SK-N-DZ (cell line): ENCODE results near the gene CABP1. TPM values are rescaled to one million over a fixed set of nuclear protein-coding genes. Genes with fewer than 3 reads are reported as not detected.
A peak's percentile ranks its signal among the peaks of the same experiment; 100 is the strongest.
"Not testable (repeated sequence)": the region's sequence is repeated elsewhere in the genome, so short reads cannot be mapped to it uniquely, and the experiment has no call there.

Experiments
- DNase-seq: peaks from one replicate; pipeline ENCODE4 v3.0.0-alpha.2; 2015; ENCODE audit warnings: low spot score
- polyA plus RNA-seq, 2 experiments: library from polyadenylated mRNA; depleted of rRNA; stranded (reverse); fragments of >200 nt; gene quantifications; 2 replicates each; pipeline ENCODE4 v1.2.3, GENCODE V29; 2014

Gene CABP1
- not detected in 2 replicates for polyA plus RNA-seq (2014; cell fraction: cytosol; rRNA removed)
- 1.2 TPM in 1 of 2 replicates, not detected in the other for polyA plus RNA-seq (2014; cell fraction: nucleus; rRNA removed)

DNA sequence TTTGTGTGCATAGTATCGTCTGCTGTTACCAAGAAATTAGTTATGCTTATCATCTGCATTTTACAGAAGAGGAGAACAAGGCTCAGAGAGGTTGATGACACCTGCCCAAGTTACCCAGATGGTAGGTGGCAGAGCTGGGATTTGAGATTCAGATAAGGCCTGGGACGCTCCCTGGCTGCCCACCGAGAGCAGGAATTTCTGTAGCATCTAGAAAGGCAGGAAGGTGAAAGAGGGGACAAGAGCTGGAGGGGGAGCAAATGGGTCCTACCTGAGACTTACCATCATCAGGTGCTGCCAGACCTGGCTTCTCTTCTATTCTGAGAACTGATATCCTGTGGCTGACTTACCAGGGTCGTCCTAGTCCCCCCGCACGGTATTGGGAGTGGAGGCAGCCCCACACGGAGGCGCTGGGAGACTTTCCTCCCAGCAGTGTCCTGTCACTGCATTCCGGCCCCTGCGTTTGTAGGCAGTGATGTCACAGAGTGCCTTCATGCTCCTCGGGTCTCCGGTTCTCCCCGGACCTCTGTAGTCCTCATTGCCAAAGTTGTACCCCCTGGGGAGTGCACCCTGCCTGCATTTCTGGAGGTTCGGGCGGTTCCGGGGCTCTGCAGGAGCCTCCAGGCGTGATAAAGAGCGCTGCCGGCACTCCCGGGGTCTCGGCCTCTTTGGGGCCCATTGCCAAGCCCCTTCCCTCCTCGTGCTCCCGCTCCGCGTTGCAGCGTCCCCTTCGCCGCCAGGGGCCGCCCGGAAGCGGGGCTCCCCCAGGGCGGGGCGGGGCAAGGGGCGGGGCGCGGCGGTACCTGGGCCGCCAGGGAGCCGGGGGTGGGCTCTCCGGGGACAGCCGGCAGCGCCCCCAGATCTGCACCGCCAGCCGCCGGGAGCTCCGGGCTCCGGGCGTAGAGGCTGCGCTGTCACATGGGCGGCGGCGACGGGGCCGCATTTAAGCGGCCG, at the start of gene CABP1:
Gene CABP1 (plus strand): TSS at position 856 of the 951 bp plus-strand sequence. CDS start 60 bp downstream, at position 916.
- DNase-seq, result peak; percentile 46

DNA sequence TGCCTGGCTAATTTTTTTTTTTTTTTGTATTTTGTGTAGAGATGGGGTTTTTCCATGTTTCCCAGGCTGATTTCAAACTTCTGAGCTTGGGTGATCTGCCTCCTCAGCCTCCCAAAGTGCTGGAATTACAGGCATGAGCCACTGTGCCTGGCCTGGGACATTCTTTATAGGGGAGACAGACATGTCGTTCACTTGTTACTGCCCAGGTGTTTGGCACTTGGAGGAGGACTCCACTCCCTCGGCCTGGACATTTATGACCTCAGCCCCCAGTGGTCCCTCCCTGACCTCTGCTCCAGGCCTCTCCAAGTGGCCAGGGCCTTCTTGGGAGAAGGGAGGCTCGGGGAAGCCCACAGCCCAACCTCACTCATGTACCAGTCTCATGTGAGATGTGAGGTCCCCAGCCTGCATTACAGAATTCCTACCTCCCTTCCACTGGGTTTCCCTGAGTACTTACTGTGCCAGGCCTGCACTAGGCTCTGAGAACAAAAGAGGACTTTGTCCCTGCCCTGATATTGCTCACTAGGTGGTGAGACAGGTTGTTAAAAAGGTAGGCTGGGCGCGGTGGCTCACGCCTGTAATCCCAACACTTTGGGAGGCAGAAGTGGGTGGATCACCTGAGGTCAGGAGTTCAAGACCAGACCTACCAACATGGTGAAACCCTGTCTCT, 49.6 kb upstream of the CABP1 start:
- no peak for DNase-seq

DNA sequence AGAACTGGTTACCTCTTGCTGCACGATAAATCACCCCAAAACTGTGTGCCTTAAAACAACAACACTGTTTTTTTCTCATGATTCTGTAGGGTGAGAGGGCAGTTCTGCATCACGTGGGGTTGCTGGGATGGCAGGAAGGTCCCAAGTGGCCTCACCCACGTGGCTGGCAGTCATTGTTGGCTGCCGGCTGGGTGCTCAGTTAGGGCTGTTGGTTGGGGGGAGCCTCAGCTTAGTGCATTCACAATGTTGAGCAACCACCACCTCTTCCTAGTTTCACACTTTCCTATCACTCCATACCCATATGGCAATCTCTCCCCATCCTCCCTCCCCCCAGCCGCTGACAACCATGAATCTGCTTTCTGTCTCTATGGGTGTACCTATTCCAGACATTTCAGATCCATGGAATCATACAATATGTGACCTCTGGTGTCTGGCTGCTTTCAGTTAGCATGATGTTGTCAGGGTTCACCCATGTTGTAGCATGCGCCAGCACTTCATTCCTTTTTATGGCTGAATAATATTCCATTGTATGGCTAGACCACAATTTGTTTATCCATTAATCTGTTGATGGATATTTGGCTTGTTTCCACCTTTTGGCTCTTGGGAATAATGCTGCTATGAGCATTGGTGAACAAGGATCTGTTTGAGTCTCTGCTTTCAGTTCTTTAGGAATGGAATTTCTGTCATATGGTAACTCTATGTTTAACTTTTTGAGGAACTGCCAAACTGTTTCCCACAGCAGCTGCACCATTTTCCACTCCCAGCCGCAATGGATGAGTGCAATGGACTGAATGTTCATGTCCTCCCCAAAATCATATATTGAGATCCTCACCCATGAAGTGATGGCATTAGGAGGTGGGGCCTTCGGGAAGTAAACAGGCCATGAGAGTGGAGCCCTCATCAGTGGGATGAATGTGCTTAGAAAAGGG, 48.0 kb upstream of the CABP1 start:
- no peak for DNase-seq

DNA sequence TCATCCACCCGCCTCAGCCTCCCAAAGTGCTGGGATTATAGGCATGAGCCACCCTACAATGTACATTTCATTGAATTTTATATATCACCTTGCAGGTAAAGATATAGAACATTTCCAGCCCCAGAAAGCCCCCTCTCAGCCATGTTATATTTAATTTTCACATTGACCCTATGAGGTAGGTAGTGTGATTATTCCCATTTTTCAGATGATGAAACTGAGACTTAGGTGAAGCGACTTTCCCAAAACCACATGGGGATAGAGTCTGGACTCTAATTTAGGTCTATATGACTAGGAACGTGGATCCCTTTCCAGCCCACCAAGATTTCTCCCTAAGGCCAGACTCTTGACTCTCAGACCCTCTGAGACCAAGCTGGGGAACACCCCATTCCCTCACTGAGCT, 43.5 kb upstream of the CABP1 start:
- no peak for DNase-seq

DNA sequence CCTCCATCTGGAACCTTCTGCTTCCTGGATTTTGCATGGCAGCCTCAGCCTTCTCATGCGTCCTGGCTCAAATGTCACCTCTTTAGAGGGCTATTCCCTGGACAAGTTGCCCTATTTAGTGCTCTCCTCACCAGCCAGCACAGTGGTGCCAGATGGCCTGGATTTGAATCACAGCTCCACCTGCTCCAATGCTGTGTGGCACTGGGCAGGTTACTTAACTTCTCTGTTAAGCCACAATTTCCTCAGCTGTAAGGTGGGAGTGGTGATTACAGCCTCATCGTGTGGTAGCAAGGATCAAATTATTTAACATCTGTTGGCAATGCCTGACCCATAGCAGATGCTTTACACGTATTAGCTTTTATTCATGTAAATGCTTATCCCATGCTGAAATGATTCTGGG, 42.6 kb upstream of the CABP1 start:
- no peak for DNase-seq

DNA sequence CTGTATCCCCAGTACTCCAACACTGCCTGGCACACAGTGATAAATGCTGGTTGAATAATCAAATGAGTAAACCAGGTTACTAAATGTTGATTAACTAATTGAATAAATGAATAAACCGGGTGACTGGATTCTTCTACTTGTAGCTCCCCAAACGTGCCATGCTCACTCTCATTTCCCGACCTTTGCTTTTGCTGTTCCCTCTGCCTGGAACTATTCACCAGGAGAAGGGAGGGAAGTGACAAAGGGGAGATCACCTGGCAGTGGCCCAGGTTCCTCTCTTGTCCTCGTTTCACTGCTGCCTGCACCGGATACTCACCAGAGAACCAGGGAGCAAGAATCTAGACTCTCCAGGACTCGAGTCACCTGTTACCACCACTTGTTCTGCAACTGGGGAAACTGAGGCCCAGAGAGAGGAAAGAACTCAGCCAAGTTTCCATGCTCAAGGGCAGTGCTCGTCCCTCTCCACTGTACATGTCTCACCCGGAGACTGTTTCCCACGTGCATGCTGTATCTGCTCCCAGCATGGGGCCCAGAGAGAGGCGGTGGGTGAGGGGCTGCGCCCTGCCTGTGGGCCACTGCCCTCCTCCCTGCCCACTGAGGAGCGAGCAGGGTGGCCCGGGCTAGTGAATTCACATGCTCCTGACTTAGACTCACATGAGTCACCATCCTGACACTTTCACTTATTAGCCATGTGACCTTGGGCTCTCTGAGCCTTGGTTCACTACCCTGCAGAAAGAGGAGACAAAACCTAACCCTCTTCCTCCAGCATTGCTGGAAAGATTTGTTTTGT, 41.6 kb upstream of the CABP1 start:
- DNase-seq, result no peak

DNA sequence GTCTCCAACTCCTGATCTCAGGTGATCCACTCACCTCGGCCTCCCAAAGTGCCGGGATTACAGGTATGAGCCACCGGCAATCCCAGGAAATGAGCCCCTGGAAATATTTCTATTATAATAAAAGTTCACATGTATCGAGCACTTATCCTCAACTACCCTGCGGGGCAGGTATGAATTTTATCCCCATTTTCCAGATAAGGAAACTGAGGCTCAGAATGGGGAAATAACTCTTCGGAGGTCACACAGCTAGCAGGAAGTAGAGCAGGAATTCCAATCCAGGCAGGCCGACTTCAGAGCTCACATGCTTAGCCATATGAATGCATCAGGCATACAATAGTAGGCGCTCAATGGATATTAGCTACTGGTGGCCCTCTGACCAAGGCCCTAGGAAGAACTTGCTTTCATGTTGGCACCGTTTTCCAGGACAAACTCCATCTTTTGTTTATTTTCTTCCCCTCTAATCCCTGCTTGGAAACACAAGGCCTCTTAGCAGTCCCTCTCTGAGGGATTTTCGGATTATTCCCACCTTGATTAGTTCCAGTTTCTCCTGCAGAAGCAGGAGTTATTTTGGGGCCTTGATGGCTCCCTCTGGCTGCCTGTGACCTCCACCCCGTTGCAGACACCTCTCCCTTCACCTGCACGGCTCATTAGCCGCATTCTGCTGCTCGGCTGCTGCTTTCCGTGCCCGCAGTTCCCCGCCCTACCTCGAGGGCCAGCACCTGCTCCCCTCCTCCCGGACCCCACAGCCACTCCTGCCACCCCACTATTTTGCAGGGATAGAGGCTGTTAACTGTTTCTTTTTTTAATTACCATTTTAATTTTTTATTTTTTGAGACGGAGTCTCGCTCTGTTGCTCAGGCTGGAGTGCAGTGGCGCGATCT, 40.5 kb upstream of the CABP1 start:
- no peak for DNase-seq

DNA sequence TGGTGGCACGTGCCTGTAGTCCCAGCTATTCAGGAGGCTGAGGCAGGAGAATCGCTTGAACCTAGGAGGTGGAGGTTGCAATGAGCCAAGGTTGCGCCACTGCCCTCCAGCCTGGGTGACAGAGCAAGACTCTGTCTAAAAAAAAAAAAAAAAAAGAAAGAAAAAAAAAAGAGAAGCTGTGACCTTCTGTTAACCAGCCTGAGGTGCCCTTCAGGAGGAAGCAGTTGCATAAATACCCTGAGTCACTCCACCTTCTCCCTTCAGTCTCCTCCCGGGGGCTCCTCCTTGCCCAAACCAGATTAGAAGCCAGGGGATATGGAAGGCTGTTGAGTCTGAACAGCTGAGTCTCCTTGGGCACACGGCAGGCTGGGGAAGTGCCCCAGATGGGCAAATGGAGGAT, 38.0 kb upstream of the CABP1 start:
- not testable (repeated sequence) for DNase-seq

DNA sequence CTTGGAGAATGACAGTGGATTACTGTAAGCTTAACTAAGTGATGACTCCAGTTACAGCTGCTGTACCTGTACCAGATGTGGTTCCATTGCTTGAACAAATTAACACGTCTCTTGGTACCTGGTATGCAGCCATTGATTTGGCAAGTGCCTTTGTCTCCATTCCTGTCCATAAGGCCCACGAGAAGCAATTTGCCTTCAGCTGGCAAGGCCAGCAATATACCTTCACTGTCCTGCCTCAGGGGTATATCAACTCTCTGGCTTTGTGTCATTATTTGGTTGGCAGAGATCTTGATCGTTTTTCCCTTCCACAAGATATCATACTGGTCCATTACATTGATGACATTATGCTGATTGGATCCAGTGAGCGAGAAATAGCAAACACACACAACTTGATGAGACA, 29.9 kb upstream of the CABP1 start:
- no peak for DNase-seq

DNA sequence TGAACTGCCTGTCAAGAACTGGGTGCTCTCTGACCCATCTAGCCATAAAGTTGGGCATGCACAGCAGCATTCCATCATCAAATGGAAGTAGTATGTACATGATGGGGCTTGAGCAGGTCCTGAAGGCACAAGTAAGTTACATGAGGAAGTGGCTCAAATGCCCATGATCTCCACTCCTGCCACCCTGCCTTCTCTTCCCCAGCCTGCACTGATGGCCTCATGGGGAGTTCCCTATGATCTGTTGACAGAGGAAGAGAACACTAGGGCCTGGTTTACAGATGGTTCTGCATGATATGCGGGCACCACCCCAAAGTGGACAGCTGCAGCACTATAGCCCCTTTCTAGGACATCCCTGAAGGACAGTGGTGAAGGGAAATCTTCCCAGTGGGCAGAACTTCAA, 28.9 kb upstream of the CABP1 start:
- DNase-seq, result not testable (repeated sequence)

DNA sequence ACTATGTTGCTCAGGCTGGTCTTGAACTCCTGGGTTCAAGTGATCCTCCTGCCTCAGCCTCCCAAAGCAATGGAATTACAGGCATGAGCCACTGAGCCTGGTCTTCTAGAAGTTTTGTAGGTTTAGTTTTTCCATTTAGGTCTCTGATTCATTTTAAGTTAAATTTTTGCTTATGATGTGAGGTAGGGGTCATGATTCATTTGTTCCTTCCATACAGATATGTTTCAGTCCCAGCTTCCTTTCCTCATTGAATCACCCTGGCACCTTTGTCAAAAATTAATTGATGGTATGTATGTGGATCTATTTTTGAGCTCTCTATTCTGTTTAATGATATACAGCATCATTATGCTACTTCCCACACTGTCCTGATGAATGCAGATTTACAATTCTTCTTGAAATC, 25.6 kb upstream of the CABP1 start:
- no peak for DNase-seq

DNA sequence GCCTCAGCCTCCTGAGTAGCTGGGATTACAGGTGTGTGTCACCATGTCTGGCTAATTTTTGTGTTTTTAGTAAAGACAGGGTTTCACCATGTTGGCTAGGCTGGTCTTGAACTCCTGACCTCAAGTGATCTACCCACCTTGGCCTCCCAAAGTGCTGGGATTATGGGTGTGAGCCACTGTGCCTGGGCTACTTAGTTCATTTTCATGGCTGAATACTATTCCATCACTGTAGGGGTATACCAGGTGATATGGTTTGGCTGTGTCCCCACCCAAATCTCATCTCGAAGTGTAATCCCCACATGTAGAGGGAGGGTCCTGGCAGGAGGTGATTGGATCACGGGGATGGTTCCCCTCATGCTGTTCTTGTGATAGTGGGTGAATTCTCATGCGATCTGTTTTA, 23.2 kb upstream of the CABP1 start:
- not testable (repeated sequence) for DNase-seq

DNA sequence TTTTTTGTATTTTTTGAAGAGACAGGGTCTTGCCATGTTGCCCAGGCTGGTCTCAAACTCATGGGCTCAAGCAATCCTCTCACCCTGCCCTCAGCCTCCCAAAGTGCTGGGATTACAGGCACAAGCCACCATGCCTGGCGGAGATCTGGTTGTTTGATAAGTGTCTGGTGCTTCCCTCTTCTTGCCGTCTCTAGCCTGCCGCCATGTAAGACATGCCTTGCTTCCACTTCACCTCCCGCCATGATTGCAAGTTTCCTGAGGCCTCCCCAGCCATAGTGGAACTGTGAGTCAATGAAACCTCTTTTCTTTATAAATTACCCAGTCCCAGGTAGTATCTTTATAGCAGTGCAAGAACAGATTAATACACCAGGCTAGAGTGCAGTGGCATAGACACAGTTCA, 22.7 kb upstream of the CABP1 start:
- not testable (repeated sequence) for DNase-seq

DNA sequence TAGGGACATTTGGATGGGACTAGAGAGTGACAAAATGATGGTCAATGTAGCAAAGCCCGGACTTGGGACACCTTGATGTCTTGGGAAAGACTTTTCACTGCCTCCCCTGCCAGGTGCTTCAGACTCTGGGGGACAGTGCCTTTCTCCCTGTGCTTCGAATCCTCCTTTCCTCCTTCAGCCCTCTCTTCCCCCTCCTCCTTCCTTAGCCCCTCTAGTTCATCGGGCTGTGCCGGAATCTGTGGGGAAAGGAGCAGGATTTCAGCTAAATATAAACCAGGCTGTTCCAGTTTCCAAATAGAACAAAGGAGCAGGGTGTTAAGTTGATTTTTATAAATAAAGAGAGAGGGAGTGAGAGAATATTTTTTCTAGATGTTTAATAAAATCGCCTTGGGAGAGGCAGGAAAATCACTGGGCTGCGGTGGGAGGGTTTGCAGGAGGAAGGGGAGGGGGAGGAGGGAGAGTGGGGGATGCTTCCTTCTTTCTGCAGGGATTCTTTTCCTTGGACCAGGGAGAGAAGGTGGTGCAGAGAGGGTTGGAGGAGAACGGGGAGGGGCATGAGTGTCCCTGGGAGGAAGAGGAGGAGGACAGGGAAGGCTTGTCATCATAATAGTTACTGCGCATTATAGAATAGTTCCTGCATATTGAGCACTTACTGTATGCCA, 21.3 kb upstream of the CABP1 start:
- DNase-seq, result no peak

DNA sequence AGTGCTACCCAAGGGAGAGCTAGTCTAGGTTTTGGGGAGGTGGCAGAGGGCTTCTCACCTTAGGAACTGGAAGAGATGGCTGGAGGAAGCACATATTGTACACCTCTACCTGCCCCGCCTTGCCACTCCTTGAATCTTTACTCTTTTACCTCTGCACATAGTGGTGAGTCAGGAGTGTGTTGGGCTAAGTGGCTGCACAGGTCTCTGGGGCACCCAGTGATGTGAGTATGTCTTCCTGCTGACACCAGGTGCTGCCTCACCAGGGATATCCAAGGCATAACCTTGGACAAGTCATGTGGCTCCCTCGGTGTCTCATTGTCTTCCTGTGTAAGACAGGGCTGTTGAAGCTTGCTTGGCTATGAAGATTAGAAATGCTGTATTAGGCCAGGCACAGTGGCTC, 19.8 kb upstream of the CABP1 start:
- DNase-seq, result no peak

DNA sequence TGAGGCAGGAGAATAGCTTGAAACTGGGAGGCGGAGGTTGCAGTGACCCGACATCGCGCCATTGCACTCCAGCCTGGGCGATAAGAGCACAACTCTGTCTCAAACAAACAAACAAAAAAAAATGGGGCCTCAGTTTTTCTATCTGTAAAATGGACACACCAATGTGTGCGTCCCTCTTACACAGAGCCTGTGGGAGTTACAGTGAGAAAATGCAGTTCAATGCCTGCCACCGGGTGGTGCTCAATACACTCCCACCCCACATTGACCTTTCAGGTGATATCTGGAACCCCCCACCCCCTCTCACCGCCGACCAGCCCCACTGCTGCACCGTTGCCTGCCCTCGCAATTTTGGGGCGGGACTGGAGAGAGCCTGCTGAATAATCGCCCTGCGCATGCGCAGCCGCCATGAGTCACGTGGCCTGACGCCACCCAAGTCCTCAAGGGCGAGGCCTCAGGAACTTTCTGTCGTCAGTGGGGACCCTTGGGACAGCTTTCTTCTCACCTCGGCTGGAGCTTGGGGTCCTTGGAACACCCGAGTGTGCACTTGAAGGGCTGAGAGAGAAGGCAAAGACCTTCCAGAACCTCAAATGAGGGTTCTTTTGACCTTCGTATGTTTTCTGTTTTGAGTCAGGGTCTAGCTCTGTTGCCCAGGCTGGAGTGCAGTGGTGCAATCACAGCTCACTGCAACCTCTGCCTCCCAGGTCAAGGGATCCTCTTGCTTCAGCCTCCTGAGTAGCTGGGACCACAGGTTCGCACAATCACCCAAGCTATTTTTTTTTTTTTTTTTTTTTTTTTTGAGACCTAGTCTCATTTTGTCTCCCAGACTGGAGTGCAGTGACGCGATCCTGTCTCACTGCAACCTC, 14.6 kb upstream of the CABP1 start:
- no peak for DNase-seq

DNA sequence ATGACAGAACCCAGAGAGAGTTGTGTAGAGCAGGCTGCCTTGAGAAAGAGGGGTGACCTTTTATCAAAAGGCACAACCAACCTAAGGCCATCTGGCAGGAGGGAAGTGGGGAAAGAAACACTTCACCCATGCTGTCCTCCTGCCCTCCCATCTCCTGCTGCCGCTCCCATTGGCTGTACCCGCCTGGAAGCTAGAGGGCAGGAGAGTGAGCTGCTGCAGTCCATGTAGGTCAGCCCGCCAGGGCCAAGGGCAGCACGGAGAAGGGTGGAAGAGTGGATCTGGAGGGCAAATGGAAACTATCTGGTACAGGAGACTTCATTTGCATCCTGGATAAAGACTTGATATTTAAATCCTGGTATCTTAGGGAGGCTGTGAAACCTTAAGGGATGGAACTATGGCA, 11.5 kb upstream of the CABP1 start:
- peak; percentile 66 for DNase-seq
